GM19035 (cell line): ENCODE data around the gene FDX2.

Experiments used
- ATAC-seq: cut with Tn5 transposase; IDR thresholded peaks from one replicate; pipeline ENCODE4 v1.9.1; 2021; ENCODE audit not compliant: unreplicated experiment

FDX2 gene

DNA sequence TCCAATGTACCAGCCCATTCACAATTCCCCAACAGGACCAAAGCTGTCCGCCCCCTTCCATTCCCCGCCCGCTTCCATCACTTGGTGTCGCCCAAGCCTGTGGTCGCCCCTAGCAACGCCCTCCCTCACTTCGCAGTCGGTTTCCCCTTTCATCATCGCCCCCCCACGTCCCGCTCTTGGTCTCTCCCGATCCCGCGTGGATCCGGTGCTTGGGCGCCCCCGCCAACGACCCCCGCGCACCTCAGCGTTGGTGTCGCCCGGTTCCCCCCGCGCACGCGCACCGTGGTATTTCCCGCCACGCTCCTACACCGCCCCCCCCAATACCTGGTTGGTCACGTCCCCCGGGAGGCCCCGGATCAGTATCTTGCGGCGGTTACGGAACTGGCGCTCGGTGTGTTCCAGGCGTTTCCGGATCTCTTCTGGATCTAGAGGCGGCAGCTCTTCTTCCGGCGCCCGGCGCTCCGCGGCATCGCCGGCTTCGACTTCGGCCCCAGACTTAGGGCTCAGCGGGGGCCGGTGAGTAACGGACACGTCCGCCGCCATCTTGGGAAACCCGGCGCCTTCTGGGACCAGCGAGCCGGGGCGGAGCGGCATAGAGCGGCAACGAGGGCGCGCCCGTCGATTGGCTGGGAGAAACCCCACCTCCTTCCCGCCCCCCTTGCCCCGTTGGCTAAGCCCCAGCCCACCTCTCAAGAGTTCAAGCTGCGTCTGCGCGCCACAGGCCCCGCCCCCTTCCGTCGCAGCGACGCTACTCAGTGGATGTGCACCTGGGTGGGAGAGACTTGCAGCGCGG is 17.3 kb upstream of the FDX2 start, which contains the start of gene RAVER1:
Gene RAVER1, minus strand, starts transcription at position 565 of the 793 bp plus-strand sequence. Its CDS starts 22 bp downstream, at position 543.
- ATAC-seq, result peak; percentile 87

DNA sequence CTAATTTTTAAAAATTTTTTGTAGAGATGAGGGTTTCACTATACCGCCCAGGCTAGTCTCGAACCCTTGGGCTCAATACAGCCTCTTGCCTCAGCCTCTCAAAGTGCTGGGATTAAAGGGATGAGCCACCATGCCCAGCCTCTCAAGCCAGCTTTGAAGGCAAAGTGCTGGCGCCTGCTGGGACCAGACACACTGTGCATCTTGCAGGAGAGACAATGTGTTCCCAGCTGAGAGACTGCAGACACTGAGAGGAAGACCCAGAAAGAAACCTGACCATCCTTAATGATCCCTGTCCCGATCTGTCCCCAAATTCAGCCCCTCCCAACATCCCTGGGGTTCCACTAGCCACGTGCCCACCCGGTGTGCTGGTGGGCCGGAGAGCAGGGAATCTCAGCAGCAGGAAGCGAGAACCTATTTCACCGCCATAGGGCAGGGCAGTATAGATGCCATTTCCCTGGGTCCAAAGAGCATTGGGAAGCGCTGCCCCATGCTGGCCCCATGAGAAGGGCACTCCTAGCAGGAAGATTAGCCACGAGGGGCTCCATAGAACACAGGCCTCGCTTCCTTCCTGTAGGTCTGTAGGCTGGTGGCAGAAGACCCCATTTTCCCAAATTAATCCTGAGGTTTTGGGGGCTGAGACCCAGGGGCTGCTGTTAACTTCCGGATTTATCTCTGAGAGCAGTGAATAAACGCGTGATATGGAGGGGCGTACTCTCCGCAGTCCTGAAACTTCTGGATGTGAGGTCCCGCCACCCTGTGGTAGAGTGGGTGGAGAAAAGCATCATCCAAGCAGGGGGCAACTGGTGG is 16.5 kb upstream of the FDX2 start:
- no peak for ATAC-seq

DNA sequence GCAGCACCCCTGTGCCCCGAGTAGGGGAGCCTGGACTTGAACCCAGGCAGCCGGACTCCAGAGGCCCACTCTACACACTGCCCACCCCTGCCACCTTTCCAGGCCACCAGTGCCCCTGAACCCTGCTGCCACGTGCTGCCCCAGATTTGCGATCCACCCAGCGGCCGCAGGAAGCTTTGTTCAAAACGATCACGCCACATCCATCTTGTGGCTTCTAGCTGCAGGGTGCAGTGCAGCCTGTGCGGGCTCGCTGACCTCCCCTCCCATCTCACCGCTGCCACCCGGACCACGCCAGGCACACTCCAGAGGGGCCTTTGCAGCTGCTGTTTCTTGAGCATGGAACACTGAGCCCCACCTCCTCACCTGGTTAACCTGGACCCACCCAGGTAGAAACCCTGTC is 13.7 kb upstream of the FDX2 start:
- no peak for ATAC-seq

DNA sequence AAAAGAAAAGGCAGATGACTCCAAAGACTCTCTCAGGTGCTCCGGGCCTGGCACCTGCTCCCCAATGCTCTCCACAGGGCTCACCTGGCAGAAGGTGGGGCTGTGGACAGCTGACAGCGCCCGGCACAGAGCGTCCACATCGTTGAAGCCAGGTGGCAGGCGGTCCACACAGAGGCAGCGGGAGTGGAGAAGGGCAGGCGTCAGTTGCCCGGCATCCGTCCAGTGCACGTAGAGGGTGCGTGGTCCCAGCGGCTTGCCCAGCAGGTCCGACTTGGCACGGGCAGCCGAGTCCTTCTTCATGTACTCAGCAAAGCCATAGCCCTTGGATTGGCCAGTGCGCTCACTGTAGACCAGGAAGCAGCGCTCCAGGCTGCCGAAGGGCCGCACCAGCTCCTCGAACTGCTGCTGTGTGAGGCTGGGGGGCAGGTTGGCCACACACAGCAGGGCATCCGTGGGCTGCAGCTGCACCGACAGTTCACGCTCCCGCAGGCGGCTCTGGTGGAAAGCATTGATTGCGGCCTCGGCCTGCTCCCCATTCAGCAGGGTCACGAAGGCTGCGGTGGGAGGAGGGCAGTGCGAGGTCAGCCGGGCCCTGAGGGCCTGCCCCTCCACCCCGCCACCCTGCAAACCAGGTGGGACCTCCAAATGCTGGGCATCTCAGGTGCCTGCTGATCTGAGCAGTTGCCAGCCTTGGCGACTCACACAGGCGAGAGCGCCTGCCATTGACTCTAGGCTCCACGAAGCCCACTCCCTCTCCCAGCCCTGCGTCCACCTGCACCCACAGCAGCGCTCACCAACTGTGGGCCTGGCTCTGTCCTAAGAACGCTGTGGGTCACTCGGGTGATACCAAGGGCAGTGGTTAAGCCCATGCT is 13.0 kb upstream of the FDX2 start:
- ATAC-seq, result no peak

DNA sequence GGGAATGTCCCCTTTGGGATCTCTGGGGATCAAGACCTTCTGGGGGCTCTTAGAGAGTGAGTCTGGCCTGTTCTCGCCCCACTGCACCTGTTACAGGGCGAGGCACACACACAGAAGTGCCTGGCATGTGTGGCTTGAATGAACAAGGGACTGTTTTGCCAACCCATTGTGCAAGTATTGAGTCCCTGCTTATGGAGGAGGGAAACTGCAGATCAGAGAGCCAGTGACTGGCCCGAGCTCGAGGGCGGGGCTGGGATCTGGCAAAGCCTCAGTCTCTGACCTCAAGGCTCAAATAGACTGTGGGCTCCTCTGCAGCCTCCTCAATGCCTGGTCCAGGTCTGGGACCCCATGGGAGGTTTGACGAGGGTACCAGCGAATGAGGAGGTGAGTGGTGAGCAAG is 12.0 kb upstream of the FDX2 start:
- ATAC-seq, result no peak

DNA sequence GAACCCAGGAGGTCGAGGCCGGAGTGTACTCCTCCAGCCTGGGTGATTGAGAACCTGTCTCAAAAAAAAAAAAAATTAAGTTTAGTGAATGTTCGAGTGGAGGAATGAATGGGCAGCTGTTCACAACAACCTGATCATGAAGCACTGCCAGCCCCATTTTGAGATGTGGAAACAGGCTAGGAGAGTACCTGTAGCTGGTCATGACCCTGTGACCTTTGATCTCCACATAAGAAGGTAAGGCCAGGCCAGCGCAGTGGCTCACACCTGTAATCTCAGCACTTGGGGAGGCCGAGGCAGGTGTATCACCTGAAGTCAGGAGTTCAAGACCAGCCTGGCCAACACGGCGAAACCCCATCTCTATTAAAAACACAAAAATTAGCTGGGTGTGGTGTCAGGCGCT is 9.9 kb upstream of the FDX2 start:
- no peak for ATAC-seq

DNA sequence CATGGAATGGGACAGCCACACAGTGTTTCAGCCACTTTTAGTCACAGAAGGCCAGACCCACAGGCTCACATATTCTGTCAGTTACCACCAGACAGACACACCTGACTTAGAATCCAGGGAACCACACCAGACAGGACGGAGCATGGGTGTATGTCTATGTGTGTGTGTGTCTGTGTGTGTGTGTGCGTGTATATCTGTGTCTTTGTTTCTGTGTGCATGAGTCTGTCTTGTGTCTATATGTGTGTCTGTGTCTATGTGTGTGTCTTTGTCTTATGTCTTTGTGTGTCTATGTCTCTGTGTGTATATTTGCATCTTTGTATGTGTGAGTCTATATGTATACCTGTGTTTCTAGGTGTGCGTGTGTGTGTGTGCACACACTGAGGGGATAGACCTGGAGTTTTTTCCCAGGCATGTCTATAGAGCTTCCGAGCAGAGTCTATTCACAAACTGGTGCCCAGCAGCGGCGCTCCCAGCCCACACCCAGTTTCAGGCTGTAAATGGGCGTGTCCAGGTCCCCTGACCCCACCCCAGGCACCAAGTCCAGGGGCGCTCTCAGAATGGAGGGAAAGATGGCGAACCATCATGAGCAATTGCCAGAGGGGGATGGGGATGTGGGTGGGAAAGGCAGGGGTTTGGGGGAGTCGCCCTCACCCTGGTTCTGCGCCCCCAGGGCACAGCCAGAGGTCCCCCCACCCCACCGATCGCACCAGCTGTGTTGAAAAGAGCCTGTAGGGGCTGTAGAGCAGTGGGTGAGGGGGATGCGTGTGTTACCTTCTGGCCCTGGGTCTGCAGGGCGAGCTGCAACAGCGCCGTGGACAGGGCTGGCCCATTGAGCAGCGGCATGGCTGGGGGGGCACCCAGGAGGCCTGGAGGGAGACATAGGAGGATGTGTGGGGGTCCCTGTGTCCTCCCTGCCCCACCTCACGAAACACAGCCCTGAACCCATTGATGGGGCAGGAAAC is 6.3 kb upstream of the FDX2 start:
- no peak for ATAC-seq

DNA sequence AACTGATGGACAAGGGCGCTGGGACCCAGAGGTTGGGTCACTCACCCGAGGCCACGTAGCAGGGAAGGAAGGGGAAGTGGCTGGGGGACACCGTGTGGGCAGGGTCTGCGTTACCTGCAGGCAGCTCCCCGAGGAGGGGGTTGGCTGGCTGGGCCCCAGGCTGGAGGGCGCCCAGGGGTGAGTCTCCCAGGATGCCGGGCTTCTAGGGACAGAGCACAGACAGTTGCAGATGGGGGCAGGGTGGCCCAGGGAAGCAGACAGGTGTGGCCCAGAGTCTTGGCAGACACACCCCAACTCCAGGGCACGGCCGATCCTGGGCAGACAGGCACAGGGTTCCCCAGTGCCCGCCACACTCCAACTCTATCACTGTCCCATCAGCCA is 5.6 kb upstream of the FDX2 start:
- ATAC-seq, result no peak

DNA sequence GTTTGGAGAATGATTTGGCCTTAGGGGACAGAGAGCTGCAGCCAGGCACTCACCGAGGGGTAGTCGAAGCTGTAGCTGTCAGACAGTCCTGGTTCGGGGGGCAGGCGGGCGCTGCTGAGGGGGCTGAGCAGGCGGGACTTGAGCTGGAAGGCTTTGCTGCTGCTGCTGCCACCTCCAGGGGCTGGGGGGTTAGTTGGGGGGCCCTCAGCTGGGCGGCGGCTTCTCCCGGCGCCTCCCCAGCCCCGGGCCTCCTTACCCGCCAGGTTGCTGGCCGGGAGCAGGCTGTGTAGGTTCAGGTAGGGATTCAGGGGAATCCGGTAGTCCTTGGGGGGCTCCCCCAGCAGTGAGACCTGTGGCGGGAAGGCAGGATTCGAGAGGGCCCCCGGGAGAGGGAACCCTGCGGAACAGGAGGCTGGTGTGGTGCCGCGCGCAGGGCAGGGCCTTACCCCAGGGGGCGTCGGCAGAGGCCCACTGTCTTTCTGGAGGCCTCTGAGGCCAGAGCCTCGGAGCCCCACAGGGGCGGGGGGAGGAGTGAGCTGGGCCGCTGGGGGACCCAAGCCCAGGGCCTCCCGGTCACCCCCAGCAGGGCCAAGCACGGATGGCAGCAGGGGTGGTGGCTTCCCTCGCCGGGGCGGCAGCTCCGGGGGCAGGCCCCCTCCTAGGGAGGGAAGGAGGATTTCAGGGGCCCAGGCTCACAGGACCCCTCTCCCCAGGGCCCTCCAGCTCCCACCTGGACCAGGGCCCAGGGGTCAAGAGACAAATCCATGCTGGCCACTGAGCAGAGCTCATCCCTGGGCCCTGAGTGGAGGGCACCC is 5.0 kb upstream of the FDX2 start:
- ATAC-seq, result no peak

DNA sequence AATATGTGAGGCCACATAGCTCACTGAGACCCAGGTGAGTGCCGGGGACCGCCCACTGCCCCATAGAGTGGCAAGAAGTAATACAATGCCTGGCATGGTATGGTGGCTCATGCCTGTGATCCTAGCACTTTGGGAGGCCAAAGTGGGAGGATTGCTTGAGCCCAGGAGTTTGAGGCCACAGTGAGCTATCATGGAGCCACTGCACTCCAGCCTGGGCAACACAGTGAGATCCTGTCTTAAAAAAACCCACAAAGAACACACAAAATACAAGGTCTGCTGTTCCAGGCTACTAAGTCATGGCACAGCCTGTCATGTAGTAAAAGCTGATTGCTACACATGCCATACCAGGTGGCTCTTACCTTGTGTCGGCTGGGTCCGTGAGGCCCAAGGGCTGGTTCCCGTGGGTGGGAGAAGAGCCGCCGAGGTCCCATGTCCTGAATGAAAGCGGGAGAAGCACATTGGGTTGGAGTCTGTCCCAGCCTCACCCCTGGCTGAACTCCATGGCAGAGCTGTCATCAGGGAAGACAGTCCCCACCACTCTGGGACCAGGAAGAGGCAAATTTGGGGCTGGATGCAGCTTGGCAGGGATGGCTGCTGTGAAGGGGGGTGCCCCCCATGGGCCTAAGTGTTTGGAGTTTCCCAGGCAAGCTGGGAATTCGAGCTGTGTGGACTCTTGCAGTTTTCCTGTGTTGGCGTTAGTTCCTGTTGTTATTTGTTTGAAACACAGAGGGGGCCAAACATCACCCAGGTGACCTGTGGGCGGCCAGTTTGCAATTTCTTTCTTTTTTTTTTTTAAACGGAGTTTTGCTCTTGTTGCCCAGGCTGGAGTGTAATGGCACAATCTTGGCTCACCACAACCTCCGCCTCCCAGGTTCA is 3.2 kb upstream of the FDX2 start:
- no peak for ATAC-seq

DNA sequence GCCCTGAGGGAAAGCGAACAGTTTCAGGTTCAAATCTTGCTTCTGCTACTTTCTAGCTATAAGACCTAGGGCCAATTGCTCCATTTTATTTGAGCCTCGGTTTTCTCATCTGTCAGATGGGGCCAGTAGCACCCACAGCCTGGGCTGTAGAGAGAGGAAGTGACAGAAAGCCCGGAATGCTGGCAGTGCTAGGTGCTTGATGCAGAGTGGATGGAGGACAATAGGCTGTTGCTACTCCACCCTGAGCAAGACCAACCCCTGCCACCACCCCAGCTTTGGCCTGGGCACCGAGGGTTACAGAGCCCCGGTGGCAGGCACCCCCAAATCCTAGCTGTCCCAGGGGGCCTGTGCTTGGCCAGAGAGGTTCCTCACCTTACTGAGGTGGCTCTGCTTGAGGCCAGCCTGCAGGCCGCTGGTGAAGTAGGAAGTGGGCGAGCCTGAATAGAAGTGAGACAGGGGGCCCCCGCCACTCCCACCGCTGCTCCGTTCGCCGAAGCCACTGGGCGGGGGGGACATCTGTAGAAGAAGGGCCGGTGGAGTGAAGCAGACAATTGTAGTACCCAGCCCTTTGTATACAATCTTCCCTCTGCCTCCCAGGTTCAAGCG is 2.1 kb upstream of the FDX2 start:
- ATAC-seq, result no peak

DNA sequence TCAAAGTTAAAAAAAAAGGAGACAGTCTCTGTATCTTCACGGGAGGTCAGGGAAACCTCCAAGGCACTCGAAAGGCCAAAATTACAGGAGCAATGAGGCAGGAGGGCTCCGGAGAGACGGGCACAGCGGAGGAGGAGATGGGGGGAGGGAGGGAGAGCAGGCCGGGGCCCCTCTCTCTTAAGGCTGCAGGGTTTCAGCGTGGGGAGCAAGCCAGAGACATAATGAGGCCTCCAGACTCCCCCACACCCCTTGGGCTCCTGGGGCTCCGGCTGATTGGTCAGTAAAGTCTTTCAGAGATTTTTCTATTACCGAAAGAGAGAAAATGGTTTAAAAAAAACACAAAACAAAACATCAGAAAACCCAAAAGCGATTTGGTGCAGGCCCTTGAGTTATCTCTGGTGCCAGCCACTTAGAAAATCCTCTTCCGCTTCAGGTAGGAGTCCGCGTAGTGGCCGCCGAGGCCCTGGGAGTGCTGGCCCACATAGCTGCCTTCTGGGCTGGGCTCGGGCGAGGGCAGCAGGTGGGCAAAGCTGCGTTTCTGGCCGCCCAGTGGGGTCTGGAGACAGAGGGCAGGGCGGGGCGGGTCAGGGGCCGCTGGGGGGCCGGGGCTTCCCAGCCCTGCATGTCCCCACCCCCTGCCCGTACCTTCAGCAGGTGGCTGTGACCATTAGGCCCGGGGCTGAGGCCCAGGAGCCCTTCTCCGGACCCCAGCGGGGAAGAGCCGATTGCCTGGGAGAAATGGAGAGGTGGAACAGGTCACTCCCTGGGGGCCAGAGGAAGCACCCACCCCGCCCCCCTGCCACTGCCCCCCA is 1.4 kb upstream of the FDX2 start:
- ATAC-seq, result no peak

DNA sequence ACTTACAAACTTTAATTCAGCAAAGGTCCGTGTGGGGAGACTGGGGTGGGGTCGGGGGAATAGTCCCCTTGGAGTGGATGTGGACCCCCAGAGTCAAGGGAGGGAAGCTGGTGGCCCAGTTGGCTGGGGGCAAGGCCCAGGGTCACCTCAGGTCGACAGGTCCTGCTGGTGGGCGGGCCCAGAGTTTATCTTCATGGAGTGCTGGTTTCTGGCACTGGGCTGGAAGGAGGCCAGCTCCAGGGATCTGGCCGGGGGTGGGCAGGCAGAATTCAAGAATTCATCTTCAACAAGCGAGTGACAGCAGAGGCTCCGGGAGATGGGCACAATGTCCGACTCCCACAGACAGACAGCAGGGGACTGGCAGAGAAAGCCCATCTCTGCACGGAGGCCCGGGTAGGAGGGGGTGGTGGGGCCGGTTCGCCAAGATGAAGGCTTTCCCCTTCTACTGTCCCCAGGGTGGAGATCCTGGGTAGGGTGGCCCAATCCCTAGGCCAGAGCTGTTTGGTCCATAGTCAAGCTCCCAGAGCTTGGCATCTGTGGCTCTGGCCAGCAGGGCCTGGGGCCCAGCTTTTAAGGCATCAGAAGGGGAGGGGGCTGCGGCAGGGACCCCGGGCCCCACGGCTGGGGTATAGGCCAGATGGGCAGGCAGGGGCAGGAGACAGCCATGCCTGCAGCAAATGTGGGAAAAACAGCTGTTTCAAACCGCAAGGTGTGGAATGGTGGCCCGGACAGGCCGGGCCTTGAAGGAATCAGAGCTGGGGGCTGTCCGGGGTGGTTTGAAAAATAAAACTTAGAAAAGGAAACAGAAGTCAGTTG is 622 bp upstream of the FDX2 start:
- no peak for ATAC-seq

DNA sequence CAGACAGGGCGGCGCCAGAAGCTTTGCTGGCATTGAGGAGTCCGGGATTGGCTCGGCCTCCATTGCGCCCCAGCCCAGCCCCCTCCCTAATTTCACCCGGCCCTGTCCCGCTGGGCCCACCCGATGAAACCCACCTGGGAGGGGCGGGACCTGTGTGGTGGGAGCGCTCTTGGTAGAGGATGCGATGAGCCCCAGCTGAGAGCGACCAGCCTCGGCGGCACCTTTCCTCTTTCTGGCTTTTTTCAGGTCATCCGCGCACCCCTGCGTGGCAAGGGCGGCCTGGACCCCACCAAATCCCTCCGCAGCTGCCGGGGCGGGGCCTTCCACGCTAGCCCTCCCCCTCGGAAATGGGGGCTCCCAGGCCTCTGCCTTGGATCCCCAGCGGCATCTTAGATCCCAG is 6.4 kb downstream of the FDX2 start, which contains the start of gene ZGLP1:
Gene ZGLP1, minus strand, starts transcription at position 393 of the 400 bp plus-strand sequence.
- ATAC-seq, result no peak

DNA sequence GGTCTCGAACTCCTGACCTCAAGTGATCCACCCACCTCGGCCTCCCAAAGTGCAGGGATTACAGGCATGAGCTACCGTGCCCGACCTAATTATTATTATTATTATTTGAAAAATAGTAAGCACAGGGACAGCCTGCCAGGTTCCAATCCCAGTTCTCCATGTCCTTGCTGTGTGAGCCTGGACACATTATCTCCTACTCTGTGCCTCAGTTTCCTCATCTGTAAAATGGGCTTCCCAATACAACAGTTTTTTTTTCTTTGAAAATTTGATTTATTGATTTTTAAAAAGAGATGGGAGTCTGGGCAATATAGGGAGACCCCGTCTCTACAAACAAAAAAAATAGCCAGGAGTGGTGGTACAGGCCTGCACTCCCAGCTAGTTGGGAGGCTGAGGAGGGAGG is 9.5 kb downstream of the FDX2 start:
- no peak for ATAC-seq

DNA sequence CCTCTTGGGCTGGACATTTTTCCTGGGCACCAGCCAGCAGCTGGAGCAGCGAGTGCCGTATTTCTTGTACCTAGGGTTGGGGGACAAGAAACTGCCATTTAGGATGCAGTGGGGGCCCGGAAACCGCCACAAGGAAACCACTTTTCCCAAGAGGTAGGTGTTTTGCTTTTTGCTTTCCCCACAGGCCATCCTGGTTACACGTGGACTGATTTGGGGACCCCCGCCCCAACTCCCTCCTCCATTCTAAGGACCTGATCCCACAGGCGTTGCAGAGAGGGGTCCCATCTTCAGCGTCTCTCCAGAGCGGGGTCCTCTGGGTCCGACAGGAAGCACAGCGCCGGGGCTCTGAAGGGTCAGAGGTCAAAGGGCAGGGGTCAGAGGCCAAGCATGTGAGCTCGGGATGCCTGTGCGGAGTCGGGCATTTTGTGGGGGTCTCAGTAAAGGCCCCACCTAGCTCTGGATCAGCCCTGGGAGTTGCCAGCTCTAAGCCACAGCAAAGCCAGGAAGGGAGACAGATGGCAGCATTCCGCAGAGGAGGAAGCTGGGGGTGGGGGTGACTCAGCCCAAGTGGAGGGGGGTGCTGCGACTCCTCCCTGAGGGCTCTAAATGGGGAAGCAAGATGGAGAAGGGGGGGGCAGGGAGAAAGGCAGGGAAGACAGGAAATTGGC is 10.5 kb downstream of the FDX2 start:
- ATAC-seq, result no peak
